ENCODE measurements around the gene TMEM51.
A peak's percentile ranks its signal among the peaks of the same experiment; 100 is the strongest.

The TMEM51 gene

GRCh38 chr1:15222653-15223303, 69.2 kb downstream of the TMEM51 start:
- no peak for DNase-seq

GRCh38 chr1:15224259-15224869, 70.8 kb downstream of the TMEM51 start:
- DNase-seq = no peak

GRCh38 chr1:15224974-15225373, 71.4 kb downstream of the TMEM51 start:
- no peak for DNase-seq

- no peak for DNase-seq
These were observed 71.9 kb downstream of the TMEM51 start for GRCh38 chr1:15225461-15225860.

- no peak for DNase-seq
These were observed 73.1 kb downstream of the TMEM51 start for GRCh38 chr1:15226388-15227255.

GRCh38 chr1:15229707-15230131, 76.2 kb downstream of the TMEM51 start:
- no peak for DNase-seq

- no peak for DNase-seq
These were observed 78.2 kb downstream of the TMEM51 start for GRCh38 chr1:15231714-15232201.

- no peak for DNase-seq
These were observed 80.1 kb downstream of the TMEM51 start for GRCh38 chr1:15233689-15234088.

GRCh38 chr1:15236321-15236721, 82.8 kb downstream of the TMEM51 start:
- DNase-seq = peak; percentile 35

- DNase-seq = no peak
These were observed 83.2 kb downstream of the TMEM51 start for GRCh38 chr1:15236746-15237145.

GRCh38 chr1:15238789-15239188, 85.2 kb downstream of the TMEM51 start:
- no peak for DNase-seq

GRCh38 chr1:15242766-15243165, 89.2 kb downstream of the TMEM51 start:
- DNase-seq = no peak

GRCh38 chr1:15243275-15244043, 89.9 kb downstream of the TMEM51 start:
- DNase-seq = no peak

- DNase-seq = no peak
These were observed 91.3 kb downstream of the TMEM51 start for GRCh38 chr1:15244813-15245212.

- peak; percentile 71 for DNase-seq
These were observed 92.2 kb downstream of the TMEM51 start for GRCh38 chr1:15245593-15246360.

GRCh38 chr1:15246960-15247614, 93.5 kb downstream of the TMEM51 start, which contains the start of gene FHAD1:
Gene FHAD1 (plus strand): TSS chr1:15247223. CDS start chr1:15251785, 4,562 bp downstream.
- peak; percentile 45 for DNase-seq

- DNase-seq = no peak
These were observed 94.7 kb downstream of the TMEM51 start for GRCh38 chr1:15248216-15248615.

- DNase-seq = no peak
These were observed 95.5 kb downstream of the TMEM51 start for GRCh38 chr1:15249081-15249480.

GRCh38 chr1:15251857-15252835, 98.6 kb downstream of the TMEM51 start:
- no peak for DNase-seq

- DNase-seq = no peak
These were observed 101.0 kb downstream of the TMEM51 start for GRCh38 chr1:15254559-15254958.
